ENCODE results near the gene PCK2.
"Not testable (repeated sequence)": the region's sequence is repeated elsewhere in the genome, so short reads cannot be mapped to it uniquely, and the experiment has no call there.

Gene PCK2

DNA sequence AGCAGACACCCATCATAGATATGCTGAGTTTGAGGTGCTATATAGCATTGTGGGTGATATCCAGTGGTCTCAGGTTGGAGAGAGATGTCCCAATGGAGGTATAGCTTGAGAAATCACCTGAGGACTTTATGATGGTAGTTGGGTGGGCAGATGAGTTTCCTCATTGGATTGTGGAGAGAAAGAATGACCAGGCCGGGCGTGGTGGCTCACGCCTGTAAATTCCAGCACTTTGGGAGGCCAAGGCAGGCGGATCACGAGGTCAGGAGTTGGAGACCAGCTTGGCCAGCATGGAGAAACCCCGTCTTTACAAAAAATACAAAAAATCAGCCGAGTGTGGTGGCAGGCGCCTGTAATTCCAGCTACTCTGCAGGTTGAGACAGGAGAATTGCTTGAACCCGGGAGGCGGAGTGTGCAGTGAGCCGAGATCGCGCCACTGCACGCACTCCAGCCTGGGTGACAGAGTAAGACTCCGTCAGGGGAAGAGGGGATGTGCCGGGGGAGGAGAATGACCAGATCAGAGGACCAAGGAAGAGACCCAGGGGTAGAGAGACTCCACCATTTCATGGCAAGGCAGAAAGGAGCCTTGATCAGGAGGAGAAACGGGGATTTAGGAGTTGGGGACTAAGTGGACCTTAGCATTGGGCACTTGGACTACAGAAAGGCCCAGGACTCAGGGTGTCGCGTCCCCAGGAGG lies 757 bp upstream of the PCK2 start:
- in situ Hi-C loops (cut with HindIII; ENCODE audit: low sequenced_read_pairs), result no loop called here

DNA sequence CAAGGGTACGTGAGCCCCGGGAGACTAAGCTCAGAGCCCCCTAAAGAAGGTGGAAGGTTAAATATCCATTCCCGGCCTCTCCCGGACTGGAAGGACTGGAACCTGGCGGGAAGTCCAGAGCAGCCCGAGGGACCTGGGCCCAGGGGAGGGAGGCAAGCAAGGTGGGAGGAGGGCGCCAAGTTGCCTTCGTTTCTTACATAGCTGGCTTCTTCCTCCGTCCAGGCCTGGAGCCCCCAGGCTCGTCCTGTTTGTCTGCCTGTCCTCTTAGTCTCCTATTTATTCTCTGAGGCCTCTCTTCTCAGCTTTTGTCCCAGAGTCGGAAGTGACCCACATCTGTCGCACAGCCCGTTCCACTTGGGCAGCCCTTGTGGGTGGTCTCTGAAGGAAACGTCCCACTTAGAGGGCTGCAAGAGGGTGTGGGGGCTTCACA lies 745 bp downstream of the PCK2 start:
- in situ Hi-C loops (cut with HindIII; ENCODE audit: low sequenced_read_pairs), result no loop called here

DNA sequence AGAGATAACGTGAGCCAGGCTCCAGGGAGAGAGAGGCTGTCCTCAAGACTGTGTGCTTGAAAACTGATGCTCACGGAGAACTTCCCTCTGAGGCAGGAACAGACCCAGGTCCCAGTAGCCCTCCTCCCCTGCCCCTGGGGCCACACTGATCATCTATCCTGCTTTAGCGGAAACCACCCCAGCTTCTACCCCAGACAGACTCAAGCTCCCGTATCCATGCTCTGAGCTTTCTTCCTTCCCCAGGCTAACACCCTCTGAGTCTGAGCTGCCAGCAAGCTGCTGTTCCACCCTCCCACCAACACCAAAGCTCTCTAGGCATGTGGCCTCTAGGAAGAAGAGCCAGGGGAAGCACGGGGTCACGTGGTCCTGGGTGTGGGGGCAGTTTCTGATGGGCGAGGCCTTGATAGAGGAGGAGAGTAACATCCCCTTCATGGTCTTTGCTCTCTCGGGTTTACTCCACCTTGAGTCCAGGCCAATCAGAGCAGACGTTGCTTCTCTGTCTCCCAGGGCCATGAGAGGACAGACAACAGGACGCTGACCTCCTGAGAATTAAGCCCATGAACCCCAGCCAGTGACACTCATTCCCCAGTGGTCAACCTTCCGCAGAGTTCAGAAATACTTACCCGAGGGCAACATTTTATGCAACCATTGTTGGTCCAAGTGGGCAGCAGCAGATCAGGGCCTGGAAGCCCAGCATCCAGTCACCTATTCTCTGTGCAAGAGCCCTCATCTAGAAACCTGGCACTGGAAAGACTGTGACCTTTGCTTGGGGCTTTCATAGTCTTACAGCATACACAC lies 1.4 kb downstream of the PCK2 start:
- in situ Hi-C loops (cut with HindIII; ENCODE audit: low sequenced_read_pairs), result no loop called here

DNA sequence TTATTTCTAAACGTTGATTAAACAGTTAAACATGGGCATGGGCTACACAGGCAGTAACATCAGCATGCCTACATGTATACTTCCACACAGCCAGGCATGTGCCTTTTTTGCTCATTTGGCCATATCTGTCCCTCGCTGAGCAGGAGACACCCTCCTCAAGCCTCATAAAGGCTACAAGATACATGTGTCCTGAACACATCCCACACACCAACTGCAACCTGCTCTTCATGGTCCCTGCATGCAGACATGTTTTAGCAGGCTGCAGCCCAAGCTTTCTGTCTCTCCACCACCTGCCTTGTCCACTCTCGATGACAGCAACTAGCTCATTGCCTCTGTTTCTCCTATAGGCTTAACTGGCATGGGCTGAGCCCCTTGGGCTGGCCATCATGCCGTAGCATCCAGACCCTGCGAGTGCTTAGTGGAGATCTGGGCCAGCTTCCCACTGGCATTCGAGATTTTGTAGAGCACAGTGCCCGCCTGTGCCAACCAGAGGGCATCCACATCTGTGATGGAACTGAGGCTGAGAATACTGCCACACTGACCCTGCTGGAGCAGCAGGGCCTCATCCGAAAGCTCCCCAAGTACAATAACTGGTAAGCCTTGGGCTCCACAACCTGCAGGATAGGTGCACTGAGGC lies 2.6 kb downstream of the PCK2 start:
- in situ Hi-C loops (cut with HindIII; ENCODE audit: low sequenced_read_pairs), result no loop called here

DNA sequence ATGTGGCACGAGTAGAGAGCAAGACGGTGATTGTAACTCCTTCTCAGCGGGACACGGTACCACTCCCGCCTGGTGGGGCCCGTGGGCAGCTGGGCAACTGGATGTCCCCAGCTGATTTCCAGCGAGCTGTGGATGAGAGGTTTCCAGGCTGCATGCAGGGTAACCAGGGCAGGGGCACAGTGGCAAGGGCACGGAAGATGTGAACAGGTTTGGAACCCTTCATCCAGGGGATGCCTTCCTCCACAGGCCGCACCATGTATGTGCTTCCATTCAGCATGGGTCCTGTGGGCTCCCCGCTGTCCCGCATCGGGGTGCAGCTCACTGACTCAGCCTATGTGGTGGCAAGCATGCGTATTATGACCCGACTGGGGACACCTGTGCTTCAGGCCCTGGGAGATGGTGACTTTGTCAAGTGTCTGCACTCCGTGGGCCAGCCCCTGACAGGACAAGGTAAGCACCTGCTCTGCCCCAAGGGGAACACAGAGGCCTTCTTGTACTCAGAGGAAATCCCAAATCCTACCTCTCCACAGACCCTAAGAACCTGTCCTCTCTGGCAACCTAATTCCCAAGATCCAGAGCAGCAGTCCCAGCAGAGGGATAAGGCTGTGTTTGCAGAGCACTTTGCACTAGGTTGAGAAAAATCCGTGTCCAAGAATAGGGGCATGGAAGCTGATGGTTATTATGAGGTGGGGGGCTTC lies 4.3 kb downstream of the PCK2 start:
- in situ Hi-C loops (cut with HindIII; ENCODE audit: low sequenced_read_pairs), result no loop called here

DNA sequence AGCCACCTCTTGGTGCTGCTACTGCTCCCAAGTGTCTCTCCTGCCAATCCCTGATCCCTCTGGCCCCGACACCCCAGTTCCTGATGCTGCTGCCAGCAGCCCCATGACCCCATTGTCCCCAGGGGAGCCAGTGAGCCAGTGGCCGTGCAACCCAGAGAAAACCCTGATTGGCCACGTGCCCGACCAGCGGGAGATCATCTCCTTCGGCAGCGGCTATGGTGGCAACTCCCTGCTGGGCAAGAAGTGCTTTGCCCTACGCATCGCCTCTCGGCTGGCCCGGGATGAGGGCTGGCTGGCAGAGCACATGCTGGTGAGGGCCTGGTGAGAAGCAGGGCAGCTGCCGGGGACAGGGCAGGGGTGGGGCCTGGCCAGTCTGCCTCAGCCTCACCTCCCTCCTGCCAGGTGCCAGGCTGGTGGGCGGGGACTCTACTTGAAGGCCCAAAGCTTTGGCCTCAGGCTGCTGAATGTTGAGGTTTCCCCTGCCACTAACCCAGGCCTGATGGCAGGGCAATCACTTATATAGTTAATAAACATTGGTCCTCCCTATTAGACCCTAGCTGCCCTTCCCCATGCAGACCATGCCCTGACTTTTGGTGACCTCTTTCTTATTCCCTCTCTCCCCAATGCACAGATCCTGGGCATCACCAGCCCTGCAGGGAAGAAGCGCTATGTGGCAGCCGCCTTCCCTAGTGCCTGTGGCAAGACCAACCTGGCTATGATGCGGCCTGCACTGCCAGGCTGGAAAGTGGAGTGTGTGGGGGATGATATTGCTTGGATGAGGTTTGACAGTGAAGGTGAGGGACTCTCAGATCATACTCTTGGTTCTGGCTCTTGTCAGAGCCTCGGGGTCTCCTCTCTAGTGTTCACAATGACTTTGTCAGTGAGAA lies 5.1 kb downstream of the PCK2 start:
- in situ Hi-C loops (cut with HindIII; ENCODE audit: low sequenced_read_pairs), result no loop called here

DNA sequence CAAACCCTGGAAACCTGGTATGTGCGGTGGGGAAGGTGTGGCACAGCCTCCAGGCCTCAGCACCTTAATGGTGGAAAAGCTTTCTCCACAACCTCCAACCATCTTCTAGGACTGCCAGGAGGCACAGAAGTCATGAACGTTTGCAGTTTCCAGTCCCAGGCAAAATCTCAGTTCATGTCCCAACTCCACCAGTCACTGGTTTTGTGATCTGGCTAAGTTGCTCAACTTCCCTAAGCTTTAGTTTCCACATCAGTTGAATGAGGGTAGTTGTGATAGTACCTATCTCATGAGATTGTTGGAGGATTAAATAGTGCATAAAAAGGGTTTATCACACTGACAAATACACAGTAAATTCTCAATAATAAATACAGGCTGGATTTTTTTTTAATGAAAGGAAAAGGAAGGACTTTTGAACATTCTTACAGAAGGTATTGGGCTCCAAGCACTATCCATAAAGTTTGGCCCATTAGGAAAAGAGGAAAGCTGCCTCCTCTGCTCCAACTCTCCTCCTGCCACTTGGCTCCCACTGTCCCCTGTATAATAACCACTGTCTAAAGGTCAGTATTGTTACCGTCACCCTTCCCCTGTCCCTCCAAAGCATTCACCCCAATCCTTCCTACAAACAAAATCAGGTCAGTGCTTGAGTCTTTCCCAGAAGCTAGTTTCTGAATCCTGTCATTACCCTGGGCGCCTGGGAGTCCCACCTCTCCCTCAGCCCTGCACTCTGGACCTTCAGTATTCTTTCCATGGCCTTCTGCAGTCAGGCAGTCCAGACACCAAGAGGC lies 6.3 kb downstream of the PCK2 start:
- in situ Hi-C loops (cut with HindIII; ENCODE audit: low sequenced_read_pairs), result no loop called here

DNA sequence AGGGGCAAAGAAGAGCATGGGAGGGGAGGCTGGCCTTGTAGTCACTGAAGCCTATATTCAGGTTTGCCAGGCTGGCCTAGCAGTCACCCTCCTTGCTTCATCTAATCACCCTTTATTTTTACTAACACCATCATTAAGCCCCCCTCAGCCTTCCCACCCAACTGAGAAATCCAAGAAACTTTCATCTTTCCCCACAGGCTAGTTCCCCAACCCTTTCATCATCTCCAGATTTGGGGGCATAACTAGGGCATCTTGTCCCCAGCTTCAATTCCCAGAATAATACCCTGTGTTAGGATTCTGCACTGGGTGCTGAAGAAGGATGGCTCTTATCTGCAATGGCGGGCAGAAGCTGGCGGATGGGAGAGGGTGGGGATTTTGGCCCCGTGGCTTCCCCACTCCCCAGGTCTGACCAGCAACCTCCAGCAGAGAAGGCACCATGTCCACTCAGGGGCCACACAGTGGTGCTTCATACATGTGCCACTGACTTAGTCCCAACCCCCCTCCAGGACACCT lies 6.9 kb downstream of the PCK2 start:
- in situ Hi-C loops (cut with HindIII; ENCODE audit: low sequenced_read_pairs), result no loop called here

DNA sequence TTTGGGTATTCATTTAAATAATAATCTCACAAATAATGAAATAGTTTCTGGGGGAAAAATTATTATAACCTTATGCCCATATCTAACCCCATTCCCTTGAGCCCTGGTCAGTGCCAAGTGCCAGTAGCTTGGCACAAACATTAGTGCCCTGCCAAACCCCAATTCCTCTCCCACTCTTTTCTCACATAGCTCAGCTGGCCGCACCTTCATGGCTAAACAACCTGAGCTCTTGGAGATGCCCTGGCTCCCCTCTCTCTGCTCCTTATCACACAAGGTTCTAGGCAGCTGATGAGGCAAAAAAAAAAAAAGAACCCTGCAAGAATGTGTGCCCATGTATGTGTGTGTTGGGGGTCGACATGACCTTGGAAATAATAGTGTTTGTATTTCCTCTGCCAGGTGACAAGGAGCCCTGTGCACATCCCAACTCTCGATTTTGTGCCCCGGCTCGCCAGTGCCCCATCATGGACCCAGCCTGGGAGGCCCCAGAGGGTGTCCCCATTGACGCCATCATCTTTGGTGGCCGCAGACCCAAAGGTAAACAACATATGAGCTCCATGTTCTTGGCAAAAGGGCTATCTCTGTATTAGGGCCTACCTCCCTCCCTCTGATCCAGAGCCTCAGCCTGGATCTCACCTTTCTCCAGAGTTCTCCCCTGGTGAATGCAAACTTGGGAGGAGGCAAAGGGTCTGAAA lies 8.4 kb downstream of the PCK2 start:
- in situ Hi-C loops (cut with HindIII; ENCODE audit: low sequenced_read_pairs), result no loop called here

DNA sequence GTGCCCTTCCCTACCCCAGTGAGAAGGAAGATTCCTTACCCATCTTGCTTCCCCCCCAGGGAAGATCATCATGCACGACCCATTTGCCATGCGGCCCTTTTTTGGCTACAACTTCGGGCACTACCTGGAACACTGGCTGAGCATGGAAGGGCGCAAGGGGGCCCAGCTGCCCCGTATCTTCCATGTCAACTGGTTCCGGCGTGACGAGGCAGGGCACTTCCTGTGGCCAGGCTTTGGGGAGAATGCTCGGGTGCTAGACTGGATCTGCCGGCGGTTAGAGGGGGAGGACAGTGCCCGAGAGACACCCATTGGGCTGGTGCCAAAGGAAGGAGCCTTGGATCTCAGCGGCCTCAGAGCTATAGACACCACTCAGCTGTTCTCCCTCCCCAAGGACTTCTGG lies 9.3 kb downstream of the PCK2 start:
- in situ Hi-C loops (cut with HindIII; ENCODE audit: low sequenced_read_pairs), result no loop called here

DNA sequence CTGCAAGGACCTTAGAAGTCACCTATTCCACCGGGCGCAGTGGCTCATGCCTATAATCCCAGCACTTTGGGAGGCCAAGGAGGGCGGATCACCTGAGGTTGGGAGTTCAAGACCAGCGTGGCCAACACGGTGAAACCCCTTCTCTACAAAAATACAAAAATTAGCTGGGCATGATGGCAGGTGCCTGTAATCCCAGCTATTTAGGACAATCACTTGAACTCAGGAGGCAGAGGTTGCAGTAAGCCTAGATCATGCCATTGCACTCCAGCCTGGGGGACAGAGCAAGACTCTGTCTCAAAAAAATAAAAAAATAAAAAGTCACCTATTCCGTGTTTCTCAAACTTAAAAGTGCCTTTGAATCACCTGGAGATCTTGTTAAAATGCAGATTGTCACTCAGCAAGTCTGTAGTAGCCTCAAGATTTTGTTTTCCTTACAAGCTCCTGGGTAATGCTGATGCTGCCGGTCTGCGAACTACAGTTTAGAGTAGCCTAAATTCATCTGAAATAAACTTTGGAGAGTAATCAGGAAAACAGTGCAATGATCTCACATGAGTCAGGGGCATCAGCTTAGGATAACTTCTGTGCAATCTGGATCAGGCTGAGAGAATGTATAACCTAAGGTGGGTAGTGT lies 11.6 kb downstream of the PCK2 start:
- in situ Hi-C loops (cut with HindIII; ENCODE audit: low sequenced_read_pairs), result not testable (repeated sequence)

DNA sequence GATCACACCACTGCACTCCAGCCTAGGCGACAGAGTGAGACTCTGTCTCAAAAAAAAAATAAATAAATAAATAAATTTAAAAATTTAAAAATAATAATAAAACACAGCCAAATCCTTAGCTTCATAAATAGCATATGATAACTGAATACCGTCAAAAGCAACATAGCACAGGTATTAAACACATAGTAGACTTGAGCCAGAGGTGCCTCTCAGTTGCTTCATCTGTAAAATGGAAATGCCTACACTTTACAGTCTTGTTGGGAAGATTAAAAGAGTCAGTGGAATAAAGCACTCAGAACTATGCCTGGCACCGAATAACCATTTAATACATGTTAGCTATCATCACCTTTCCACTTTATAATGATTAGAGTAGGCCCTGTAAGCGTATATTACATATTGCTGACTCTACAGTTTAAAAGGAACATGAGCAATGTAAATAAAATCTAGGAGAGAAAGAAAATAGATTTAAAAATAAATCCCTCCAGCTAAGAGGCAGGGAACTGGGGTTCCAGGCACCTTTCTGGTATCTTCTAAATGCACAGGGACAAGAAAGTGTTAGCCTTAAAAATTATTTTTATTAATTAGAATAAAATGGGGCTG lies 12.7 kb downstream of the PCK2 start:
- in situ Hi-C loops (cut with HindIII; ENCODE audit: low sequenced_read_pairs), result no loop called here

DNA sequence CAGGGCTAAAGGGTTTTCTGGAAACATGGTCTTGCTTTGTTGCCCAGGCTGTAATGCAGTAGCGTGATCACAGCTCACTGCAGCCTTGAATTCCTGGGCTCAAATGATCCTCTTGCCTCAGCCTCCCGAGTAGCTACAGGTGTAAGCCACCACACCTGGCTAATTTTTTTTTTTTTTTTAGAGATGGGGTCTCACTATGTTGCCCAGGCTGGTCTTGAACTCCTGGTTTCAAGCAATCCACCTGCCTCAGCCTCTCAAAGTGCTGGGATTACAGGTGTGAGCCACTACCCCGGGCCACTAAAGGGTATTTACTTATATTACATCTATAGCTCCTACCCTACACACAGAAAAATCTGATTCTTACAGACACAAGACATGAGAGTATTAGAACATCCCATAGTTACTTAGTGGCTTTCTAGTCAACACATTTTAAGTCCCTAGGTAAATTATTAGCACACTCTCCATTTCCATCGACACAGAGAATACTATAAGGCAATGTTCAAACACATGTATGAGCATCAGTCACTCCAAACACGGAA lies 14.3 kb downstream of the PCK2 start:
- in situ Hi-C loops (cut with HindIII; ENCODE audit: low sequenced_read_pairs), result no loop called here

DNA sequence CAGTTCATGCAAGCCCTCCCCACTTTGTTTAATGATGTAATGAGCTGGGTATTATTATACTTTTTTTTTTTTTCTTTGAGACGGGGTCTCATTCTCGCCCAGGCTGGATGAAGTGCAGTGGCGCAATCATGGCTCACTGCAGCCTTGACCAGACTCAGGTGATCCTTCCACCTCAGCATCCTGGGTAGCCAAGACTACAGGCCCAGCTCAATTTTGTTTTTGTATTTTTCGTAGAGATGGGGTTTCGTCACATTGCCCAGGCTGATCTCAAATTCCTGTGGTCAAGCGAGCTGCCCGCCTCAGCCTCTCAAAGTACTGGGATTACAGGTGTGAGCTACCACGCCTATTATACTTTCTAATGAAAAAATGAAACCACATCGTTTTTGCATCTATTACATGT lies 15.9 kb downstream of the PCK2 start:
- in situ Hi-C loops (cut with HindIII; ENCODE audit: low sequenced_read_pairs), result no loop called here

DNA sequence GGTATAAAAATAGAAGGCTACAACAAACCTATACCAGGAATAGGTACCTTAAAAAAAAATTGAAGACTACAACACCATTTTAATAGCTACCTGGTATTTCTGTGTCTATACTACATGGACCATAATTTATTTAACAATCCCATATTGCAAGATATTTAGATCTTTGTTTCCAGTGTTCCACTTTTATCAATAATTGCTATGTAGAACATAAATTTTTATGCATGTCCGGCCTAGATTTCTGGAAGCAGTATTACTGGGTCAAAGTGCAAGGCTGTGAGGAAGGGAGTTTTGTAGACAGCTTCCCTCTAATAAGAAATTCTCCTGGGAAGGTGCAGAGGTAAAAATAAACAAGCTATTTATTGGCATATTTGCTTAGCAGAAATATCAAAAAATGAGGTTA lies 16.4 kb downstream of the PCK2 start:
- in situ Hi-C loops (cut with HindIII; ENCODE audit: low sequenced_read_pairs), result no loop called here

DNA sequence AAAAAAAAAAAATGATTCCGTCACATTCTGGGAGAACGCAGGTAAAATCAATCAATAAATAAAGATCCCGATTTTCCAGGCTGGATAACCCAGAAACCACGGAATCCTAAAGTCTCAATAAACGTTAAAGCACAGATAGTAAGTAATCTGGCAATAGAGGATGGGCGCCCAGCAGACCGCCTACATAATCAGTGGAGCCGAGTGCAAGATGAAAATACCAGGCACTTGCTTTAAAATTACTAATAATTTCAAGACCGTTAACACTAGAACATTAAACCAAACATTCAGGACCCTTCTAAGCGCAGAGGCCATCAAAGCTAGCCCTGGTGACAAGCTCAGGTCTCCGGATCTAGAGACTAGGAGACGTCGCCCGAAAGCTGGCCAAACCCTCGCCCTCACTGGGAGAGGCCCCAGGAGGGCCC lies 19.3 kb downstream of the PCK2 start:
- in situ Hi-C loops (cut with HindIII; ENCODE audit: low sequenced_read_pairs), result no loop called here

DNA sequence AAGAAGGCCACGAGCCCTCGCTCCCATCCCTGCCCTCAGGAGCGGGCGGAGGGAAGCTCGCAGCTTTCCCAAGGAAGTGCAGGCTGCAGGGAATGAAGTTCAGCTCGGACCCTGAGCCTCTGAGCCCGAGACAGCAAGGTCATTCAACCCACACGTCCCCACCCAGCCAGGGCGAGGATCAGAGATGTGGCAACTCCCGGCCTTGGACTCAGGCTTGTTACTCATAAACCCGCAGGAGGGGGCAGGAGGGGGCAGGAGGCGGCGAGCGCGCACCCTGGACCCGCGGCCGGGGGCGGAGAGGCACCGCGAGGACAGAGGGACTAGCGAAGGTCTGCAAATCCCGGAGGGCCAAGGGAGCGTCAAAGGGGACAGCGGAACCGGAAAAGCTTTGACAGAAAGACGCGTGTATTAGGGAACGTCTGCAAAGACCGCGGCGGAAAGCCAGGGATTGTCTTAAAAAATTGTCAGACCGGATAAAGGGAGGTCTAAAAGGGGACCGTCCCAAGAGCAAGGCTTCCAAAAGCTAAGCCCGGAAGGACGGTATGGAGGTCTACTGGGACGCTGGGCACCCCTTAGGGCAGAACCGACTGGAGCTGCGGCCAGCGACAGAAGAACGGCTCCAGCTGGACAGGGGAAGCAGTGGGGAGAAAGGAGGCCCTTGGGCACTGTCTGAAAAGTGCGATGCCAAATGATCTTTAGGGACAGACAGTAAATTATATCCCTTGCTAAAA lies 19.9 kb downstream of the PCK2 start:
- in situ Hi-C loops (cut with HindIII; ENCODE audit: low sequenced_read_pairs), result no loop called here
